ENCODE results near the gene PDE4D. TPM values are rescaled to one million over a fixed set of nuclear protein-coding genes. Genes with fewer than 3 reads are reported as not detected.

The PDE4D gene
- total RNA-seq, 1 donor from 2014 or later, result 50.0 TPM

DNA sequence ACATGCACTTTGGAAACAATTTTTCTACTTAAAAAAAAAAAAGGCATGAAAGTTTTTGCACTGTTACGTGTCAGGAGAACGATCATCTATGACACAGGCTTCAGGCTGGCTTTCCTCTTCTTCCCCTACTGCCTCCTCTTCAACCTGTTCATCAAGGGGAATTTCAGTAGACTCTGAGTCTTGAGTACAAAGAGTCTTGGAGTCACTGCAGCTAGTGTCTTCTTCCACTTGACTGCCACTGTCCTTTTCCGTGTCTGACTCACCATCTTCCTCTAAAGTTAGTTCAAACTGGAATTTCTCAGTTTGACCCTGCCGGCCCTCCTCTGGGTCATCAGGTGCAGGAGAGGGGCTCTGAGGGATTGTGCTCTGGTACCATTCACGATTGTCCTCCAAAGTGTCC, 918.9 kb downstream of the PDE4D start:
- Mint-ChIP-seq H3K4me3 (no peak overlapping the region), H3K27me3 (no peaks in the 10 kb centered on the region), H3K27ac (no peak overlapping the region), H3K36me3 (peaks cover 41% of the 10 kb centered on the region), H3K9me3 (no peaks in the 10 kb centered on the region), H3K4me1 (ENCODE audit: unreplicated experiment) (no peaks in the 10 kb centered on the region)
- no peak for DNase-seq (ENCODE audit: extremely low spot score, unreplicated experiment)
- TF ChIP-seq, protein P1, sequence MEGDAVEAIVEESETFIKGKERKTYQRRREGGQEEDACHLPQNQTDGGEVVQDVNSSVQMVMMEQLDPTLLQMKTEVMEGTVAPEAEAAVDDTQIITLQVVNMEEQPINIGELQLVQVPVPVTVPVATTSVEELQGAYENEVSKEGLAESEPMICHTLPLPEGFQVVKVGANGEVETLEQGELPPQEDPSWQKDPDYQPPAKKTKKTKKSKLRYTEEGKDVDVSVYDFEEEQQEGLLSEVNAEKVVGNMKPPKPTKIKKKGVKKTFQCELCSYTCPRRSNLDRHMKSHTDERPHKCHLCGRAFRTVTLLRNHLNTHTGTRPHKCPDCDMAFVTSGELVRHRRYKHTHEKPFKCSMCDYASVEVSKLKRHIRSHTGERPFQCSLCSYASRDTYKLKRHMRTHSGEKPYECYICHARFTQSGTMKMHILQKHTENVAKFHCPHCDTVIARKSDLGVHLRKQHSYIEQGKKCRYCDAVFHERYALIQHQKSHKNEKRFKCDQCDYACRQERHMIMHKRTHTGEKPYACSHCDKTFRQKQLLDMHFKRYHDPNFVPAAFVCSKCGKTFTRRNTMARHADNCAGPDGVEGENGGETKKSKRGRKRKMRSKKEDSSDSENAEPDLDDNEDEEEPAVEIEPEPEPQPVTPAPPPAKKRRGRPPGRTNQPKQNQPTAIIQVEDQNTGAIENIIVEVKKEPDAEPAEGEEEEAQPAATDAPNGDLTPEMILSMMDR (conservative IDR thresholded peaks at IDR 0.05), result no peak

DNA sequence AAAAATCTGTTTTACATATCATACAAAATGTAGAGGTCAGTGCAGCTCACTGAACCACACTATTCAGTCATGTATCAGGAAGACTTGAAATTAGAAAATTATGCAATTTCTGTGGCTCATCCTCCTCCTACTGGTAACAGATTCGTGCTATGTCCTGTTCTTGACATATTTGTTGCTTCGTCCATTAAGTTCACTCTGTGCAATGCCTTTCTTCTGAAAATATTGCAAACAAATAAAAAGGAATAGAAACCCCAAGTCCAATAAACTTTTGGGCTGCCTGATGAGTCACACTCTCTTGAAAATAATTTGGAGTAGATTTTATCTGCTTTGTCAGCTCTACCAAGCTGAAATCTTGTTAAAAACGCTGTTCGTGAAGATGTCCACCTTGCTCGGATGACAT, 919.4 kb downstream of the PDE4D start:
- H3K4me1 Mint-ChIP-seq (ENCODE audit: unreplicated experiment), result no peaks in the 10 kb centered on the region
- no peaks in the 10 kb centered on the region for H3K9me3 Mint-ChIP-seq
- TF ChIP-seq, protein P1 (conservative IDR thresholded peaks at IDR 0.05), result no peak
- no peak for DNase-seq (ENCODE audit: extremely low spot score, unreplicated experiment)
- H3K36me3 Mint-ChIP-seq, result peaks cover 37% of the 10 kb centered on the region
- no peak overlapping the region for H3K27ac Mint-ChIP-seq
- H3K4me3 Mint-ChIP-seq, result no peak overlapping the region
- no peaks in the 10 kb centered on the region for H3K27me3 Mint-ChIP-seq

DNA sequence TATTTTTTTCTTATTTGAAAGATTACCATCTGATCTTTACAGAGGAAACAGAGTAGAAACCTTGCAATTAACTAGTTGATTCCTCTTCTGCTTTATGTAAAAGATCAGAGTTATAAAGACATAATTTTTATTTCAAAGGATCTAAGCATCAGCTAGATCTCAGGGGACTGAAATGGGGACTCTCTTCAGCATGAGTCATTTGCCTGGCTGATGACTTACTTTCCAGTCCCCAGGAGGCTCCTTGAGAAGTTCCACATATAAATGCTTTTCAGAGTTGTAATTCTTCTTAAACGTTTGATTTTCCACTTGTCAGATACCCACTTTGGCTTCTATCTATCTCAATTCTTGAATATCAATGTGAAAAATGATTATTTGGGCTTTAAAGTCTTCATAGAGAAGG, 921.2 kb downstream of the PDE4D start:
- TF ChIP-seq, protein P1 (conservative IDR thresholded peaks at IDR 0.05), result no peak
- no peak overlapping the region for H3K4me3 Mint-ChIP-seq
- H3K4me1 Mint-ChIP-seq (ENCODE audit: unreplicated experiment), result peaks cover 11% of the 10 kb centered on the region
- DNase-seq (ENCODE audit: extremely low spot score, unreplicated experiment), result no peak
- no peaks in the 10 kb centered on the region for H3K9me3 Mint-ChIP-seq
- H3K36me3 Mint-ChIP-seq, result peaks cover 30% of the 10 kb centered on the region
- no peaks in the 10 kb centered on the region for H3K27me3 Mint-ChIP-seq
- no peak overlapping the region for H3K27ac Mint-ChIP-seq

DNA sequence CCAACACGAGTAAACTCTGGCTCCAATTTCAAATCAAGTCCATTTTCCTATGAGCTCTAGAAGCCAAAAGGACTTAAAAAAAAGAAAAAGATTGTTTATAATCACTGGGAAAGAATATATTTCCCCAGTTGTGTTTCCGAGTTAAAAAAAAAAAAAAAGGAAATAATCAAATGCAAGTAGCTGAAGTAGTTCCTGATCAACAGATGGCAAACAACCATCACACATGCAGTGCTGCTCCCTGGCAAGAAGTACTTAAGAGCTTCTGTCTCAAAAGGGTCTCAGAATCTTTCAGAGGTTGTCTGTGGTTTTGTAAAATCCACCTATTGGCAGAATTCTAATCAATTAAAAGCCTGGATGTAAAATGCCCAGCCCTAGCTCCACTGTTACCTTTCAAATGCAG, 922.8 kb downstream of the PDE4D start:
- H3K27me3 Mint-ChIP-seq, result no peaks in the 10 kb centered on the region
- TF ChIP-seq, protein P1 (conservative IDR thresholded peaks at IDR 0.05), result no peak
- H3K4me1 Mint-ChIP-seq (ENCODE audit: unreplicated experiment), result peaks cover 11% of the 10 kb centered on the region
- no peak for DNase-seq (ENCODE audit: extremely low spot score, unreplicated experiment)
- H3K36me3 Mint-ChIP-seq, result peaks cover 19% of the 10 kb centered on the region
- H3K27ac Mint-ChIP-seq, result no peak overlapping the region
- no peak overlapping the region for H3K4me3 Mint-ChIP-seq
- no peaks in the 10 kb centered on the region for H3K9me3 Mint-ChIP-seq

DNA sequence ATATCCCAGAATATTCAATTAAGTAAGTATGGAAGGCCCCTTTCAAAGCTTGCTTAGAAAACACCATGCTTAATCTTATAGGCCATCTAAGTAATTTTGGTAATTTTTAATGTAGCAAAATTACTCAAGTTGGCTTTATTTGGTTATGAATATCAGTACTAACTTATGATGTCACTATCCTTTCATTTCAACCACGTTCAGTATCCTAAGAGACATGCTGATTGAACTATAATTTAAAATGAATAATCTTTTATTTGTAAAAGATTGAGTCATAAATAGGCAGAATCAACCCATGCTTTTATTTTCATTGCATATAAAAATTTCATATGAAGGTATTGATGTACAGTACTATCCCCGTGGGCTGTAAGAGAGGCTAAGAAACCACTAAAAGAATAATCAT, 923.7 kb downstream of the PDE4D start:
- H3K36me3 Mint-ChIP-seq, result peaks cover 15% of the 10 kb centered on the region
- H3K4me1 Mint-ChIP-seq (ENCODE audit: unreplicated experiment), result peaks cover 11% of the 10 kb centered on the region
- H3K4me3 Mint-ChIP-seq, result no peak overlapping the region
- no peak for DNase-seq (ENCODE audit: extremely low spot score, unreplicated experiment)
- no peak overlapping the region for H3K27ac Mint-ChIP-seq
- TF ChIP-seq, protein P1 (conservative IDR thresholded peaks at IDR 0.05), result no peak
- H3K9me3 Mint-ChIP-seq, result no peaks in the 10 kb centered on the region
- H3K27me3 Mint-ChIP-seq, result no peaks in the 10 kb centered on the region

DNA sequence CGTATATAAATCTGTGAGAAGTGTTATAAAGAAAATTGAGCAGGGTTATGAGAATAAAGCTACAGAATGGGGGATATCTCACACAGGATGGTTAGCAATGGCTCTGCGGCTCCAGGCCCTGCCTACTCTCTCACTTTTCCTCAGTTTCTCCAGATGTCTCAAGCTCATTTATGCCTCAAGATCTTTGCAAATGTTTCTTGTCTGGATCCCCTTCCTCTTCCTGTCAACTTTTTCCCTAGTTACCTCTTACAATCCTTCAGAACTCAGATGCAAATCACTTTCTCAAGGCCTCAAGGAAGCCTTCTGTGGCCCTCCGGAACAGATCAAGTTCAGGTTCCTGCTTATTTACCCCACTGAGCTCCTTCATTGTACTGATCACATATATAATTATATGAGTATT, 924.3 kb downstream of the PDE4D start:
- Mint-ChIP-seq H3K4me1 (ENCODE audit: unreplicated experiment) (peaks cover 11% of the 10 kb centered on the region), H3K4me3 (no peak overlapping the region), H3K36me3 (peaks cover 11% of the 10 kb centered on the region), H3K27ac (no peak overlapping the region), H3K27me3 (no peaks in the 10 kb centered on the region), H3K9me3 (no peaks in the 10 kb centered on the region)
- TF ChIP-seq, protein P1 (conservative IDR thresholded peaks at IDR 0.05), result no peak
- DNase-seq (ENCODE audit: extremely low spot score, unreplicated experiment), result no peak

Data from type B pancreatic cell (in vitro differentiated cells).